Thyroid gland (tissue), 4 donors: ENCODE measurements around the gene MCM5. TPM values are rescaled to one million over a fixed set of nuclear protein-coding genes. Genes with fewer than 3 reads are reported as not detected.

ENCODE experiments used
- DNase-seq, 2 donors: peaks; one replicate each; pipeline ENCODE4 v3.0.0-alpha.2; 2019
- H3K27ac ChIP-seq, 3 donors: fragments of 200-600 bp; sonication (generic); 1 replicate in 2 of 3; 2 replicates in 1 of 3; pipeline ENCODE4 v1.5.1; 2016 to 2019; ENCODE audit warnings: mild to moderate bottlenecking in 1 of 3, moderate library complexity in 1 of 3
- H3K27me3 ChIP-seq: fragments of 200-600 bp; sonication (generic); one replicate; pipeline ENCODE4 v1.5.1; 2019
- H3K36me3 ChIP-seq, 2 donors: fragments of 200-600 bp; sonication (generic); one replicate each; pipeline ENCODE4 v1.5.1; 2016 to 2019
- H3K4me1 ChIP-seq, 2 donors: fragments of 200-600 bp; sonication (generic); one replicate each; pipeline ENCODE4 v1.5.1; 2017 to 2019
- H3K4me3 ChIP-seq, 3 donors: fragments of 200-600 bp; sonication (generic); replicated peaks in 1 of 3; 1 replicate in 2 of 3; 2 replicates in 1 of 3; pipeline ENCODE4 v1.5.1; 2016; ENCODE audit warnings: mild to moderate bottlenecking in 1 of 3
- H3K9me3 ChIP-seq: fragments of 200-600 bp; sonication (generic); one replicate; pipeline ENCODE4 v1.5.1; 2017
- CTCF ChIP-seq, 6 experiments: fragments of 200-600 bp in 3 of 6; fragments of 450-650 bp in 3 of 6; sonication (generic) in 3 of 6; IDR thresholded peaks; one replicate each; pipeline ENCODE4 v1.5.1; 2016 to 2019; ENCODE audit warnings: antibody characterized with exemption in 6 of 6, mild to moderate bottlenecking in 2 of 6, inconsistent platforms in 1 of 6, moderate library complexity in 1 of 6
- POLR2A ChIP-seq, 2 donors: fragments of 450-650 bp; IDR thresholded peaks; one replicate each; pipeline ENCODE4 v1.6.1; 2017; ENCODE audit warnings: antibody characterized with exemption in 2 of 2, mild to moderate bottlenecking in 2 of 2, moderate library complexity in 1 of 2
- WGBS, 2 donors: methylation state at CpG; one replicate each; pipeline ENCODE4 v1.1.5; 2017; 5-methylcytosine and 5-hydroxymethylcytosine counted together
- intact Hi-C: fragments of 100-400 bp; cut with DNase I; formaldehyde crosslinking; loops from one replicate; pipeline ENCODE4 v1.15.1; 2023
- total RNA-seq, 4 donors: library from RNA; depleted of rRNA; stranded (reverse); fragments of >200 nt; gene quantifications; one replicate each; pipeline ENCODE4 v1.2.3, GENCODE V29; 2016

MCM5 gene
- total RNA-seq, 4 donors from 2014 or later, result 16.7 to 34.7 (median 25.1) TPM

DNA sequence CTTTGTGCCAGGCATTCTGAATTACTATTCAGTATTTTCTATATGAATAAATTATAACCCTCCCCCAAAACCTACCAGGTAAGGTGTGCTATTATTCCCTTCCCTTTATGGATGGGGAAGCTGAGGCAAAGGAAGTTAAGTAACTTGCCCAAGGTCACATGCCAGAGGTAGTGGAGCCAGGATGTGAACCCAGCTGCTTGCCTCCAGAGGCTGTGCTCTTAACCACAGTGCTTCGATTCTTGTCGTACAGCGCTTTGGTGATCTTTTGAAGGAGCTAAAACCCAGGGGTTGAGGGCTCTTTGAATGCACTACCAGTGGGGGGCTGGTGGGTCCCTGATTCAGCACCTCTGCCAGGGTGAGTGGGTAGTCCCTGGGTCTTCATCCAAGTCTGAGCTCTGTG lies 18.8 kb downstream of the MCM5 start:
- Histone ChIP-seq H3K27ac (no peak overlapping the region), H3K27me3 (no peaks in the 10 kb centered on the region), H3K9me3 (no peaks in the 10 kb centered on the region), H3K4me1 (no peaks in the 10 kb centered on the region), H3K36me3 (peaks cover 41 to 50% of the 10 kb centered on the region in 2 donors), H3K4me3 (no peak overlapping the region)
- WGBS, 2 donors, result 87 to 92% methylated on average over 3 of the region's 3 CpGs
- TF ChIP-seq CTCF (IDR thresholded peaks at IDR 0.05), result no peak
- no peak for TF ChIP-seq POLR2A (IDR thresholded peaks at IDR 0.05)
- no peak for DNase-seq
- intact Hi-C loops, result no loop called here

DNA sequence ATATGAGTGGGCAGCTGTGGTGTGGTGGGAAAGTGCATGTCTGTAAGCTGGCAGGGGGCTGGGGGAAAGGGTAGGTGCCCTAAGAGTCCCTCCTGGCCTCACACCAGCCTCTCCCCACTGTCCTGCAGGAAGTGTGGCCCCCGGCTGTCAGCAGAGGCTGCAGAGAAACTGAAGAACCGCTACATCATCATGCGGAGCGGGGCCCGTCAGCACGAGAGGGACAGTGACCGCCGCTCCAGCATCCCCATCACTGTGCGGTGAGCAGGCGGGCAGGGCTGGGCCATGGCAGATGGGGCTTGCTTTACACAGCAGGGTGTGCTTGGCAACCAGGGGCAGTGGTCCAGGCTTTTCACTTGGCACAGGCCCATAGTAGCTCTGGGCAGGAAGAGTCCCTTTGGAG lies 19.8 kb downstream of the MCM5 start:
- 95 to 98% methylated on average over 9 to 10 of the region's 10 CpGs for WGBS, 2 donors
- no peak overlapping the region for H3K4me3 ChIP-seq
- no peaks in the 10 kb centered on the region for H3K27me3 ChIP-seq
- H3K27ac ChIP-seq, result no peak overlapping the region
- TF ChIP-seq CTCF (IDR thresholded peaks at IDR 0.05), result no peak
- TF ChIP-seq POLR2A (IDR thresholded peaks at IDR 0.05), result no peak
- H3K9me3 ChIP-seq, result no peaks in the 10 kb centered on the region
- H3K4me1 ChIP-seq, result no peaks in the 10 kb centered on the region
- intact Hi-C loops, result loop anchor here (10.0 kb wide), 1 partner anchor 65 kb away; no protein-coding TSS in a partner anchor
- H3K36me3 ChIP-seq, result peaks cover 44 to 46% of the 10 kb centered on the region in 2 donors
- no peak for DNase-seq

DNA sequence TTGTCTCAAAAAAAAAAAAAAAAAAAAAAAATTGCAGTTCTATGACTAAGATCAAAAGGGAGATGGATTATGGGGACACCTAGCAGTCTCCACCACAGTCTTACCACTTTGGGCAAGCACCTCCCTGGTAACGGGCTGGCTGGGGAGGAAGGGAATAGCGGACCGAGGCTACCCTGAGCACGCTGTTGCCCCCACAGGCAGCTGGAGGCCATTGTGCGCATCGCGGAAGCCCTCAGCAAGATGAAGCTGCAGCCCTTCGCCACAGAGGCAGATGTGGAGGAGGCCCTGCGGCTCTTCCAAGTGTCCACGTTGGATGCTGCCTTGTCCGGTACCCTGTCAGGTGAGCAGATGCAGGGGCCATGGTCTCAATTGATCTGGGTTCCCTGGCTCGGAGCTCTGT lies 21.2 kb downstream of the MCM5 start:
- Histone ChIP-seq H3K9me3 (no peaks in the 10 kb centered on the region), H3K36me3 (peaks cover 30 to 42% of the 10 kb centered on the region in 2 donors), H3K27ac (no peak overlapping the region), H3K27me3 (no peaks in the 10 kb centered on the region), H3K4me1 (peaks cover 9% of the 10 kb centered on the region in 2 donors), H3K4me3 (no peak overlapping the region)
- TF ChIP-seq POLR2A (IDR thresholded peaks at IDR 0.05) (no peak), CTCF (IDR thresholded peaks at IDR 0.05) (no peak)
- 88 to 93% methylated on average over 9 to 12 of the region's 12 CpGs for WGBS, 2 donors
- DNase-seq, result no peak
- intact Hi-C loops, result loop anchor here (10.0 kb wide), 1 partner anchor 66 kb away; no protein-coding TSS in a partner anchor

DNA sequence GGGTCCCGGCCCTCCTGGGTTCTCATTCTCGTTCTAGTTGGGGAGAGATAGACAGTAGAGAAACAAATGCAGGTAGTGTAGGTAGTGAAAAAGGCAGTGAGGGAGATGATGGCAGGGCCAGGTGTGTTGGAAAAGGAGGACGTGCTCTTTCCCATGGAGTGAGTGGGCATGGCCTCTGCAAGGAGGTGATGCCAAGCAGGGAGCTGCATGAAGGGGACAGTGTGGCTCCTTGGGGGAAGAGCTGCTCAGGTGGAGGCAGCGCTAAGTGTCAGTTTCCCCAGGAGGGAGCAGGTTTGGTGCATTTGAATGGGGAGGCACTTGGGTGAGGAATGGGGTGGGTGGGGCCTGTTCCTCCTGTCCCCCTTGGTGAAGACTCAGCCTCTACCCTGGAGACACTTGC lies 22.2 kb downstream of the MCM5 start:
- no peaks in the 10 kb centered on the region for H3K9me3 ChIP-seq
- H3K4me1 ChIP-seq, result peaks cover 17 to 18% of the 10 kb centered on the region in 2 donors
- TF ChIP-seq POLR2A (IDR thresholded peaks at IDR 0.05) (no peak), CTCF (IDR thresholded peaks at IDR 0.05) (no peak)
- 97 to 98% methylated on average over 4 of the region's 4 CpGs for WGBS, 2 donors
- H3K36me3 ChIP-seq, result peaks cover 20 to 35% of the 10 kb centered on the region in 2 donors
- no peak overlapping the region for H3K4me3 ChIP-seq
- no peak overlapping the region for H3K27ac ChIP-seq
- intact Hi-C loops, result loop anchor here (10.0 kb wide), 1 partner anchor 67 kb away; no protein-coding TSS in a partner anchor
- H3K27me3 ChIP-seq, result no peaks in the 10 kb centered on the region
- DNase-seq, result no peak

GRCh38 chr22:35422936-35423335 lies 23.0 kb downstream of the MCM5 start:
- intact Hi-C loops, result loop anchor here (10.0 kb wide), 1 partner anchor 68 kb away; no protein-coding TSS in a partner anchor
- Histone ChIP-seq H3K27me3 (no peaks in the 10 kb centered on the region), H3K27ac (no peak overlapping the region), H3K4me3 (no peak overlapping the region), H3K9me3 (no peaks in the 10 kb centered on the region), H3K4me1 (peaks cover 18 to 20% of the 10 kb centered on the region in 2 donors), H3K36me3 (peaks cover 17 to 35% of the 10 kb centered on the region in 2 donors)
- no peak for DNase-seq
- 93 to 97% methylated on average over 3 to 6 of the region's 9 CpGs for whole genome bisulfite sequencing, 2 donors
- TF ChIP-seq CTCF (IDR thresholded peaks at IDR 0.05), result no peak
- no peak for TF ChIP-seq POLR2A (IDR thresholded peaks at IDR 0.05)
